Activated naive CD4-positive, alpha-beta T cell treated with anti-CD3 and anti-CD28 coated beads, Interleukin-2, amount 50 U/mL, for 24 hours (primary cell): ENCODE measurements around the gene MAML3.

Experiments used
- H3K27ac Mint-ChIP-seq: one replicate; pipeline ENCODE4 v1.8.0; 2021; ENCODE audit warnings: mild to moderate bottlenecking, mixed read lengths
- H3K27me3 Mint-ChIP-seq: one replicate; pipeline ENCODE4 v1.8.0; 2021; ENCODE audit warnings: mixed read lengths
- H3K36me3 Mint-ChIP-seq: one replicate; pipeline ENCODE4 v1.8.0; 2021; ENCODE audit warnings: mixed read lengths
- H3K4me1 Mint-ChIP-seq: one replicate; pipeline ENCODE4 v1.8.0; 2021; ENCODE audit warnings: mixed read lengths
- H3K4me3 Mint-ChIP-seq: one replicate; pipeline ENCODE4 v1.8.0; 2021; ENCODE audit warnings: mild to moderate bottlenecking, mixed read lengths
- H3K9me3 Mint-ChIP-seq: one replicate; pipeline ENCODE4 v1.8.0; 2021; ENCODE audit warnings: mixed read lengths

The MAML3 gene

GRCh38 chr4:139690419-139690818 is 463.6 kb downstream of the MAML3 start:
- Mint-ChIP-seq H3K36me3 (no peaks in the 10 kb centered on the region), H3K4me3 (no peak overlapping the region), H3K27me3 (no peaks in the 10 kb centered on the region), H3K9me3 (no peaks in the 10 kb centered on the region), H3K4me1 (peaks cover under 1% of the 10 kb centered on the region), H3K27ac (no peak overlapping the region)

- Mint-ChIP-seq H3K27ac (no peak overlapping the region), H3K4me1 (peaks cover 4% of the 10 kb centered on the region), H3K36me3 (no peaks in the 10 kb centered on the region), H3K4me3 (no peak overlapping the region), H3K9me3 (no peaks in the 10 kb centered on the region), H3K27me3 (no peaks in the 10 kb centered on the region)
These were observed 464.8 kb downstream of the MAML3 start for GRCh38 chr4:139689093-139689722.

- H3K36me3 Mint-ChIP-seq, result peaks cover 2% of the 10 kb centered on the region
- H3K9me3 Mint-ChIP-seq, result no peaks in the 10 kb centered on the region
- no peak overlapping the region for H3K27ac Mint-ChIP-seq
- peaks cover 4% of the 10 kb centered on the region for H3K4me1 Mint-ChIP-seq
- H3K27me3 Mint-ChIP-seq, result no peaks in the 10 kb centered on the region
- no peak overlapping the region for H3K4me3 Mint-ChIP-seq
These were observed 467.0 kb downstream of the MAML3 start for GRCh38 chr4:139686988-139687387.

GRCh38 chr4:139686130-139686529 is 467.9 kb downstream of the MAML3 start:
- no peaks in the 10 kb centered on the region for H3K9me3 Mint-ChIP-seq
- peaks cover 2% of the 10 kb centered on the region for H3K36me3 Mint-ChIP-seq
- H3K4me3 Mint-ChIP-seq, result no peak overlapping the region
- H3K4me1 Mint-ChIP-seq, result peaks cover 4% of the 10 kb centered on the region
- H3K27me3 Mint-ChIP-seq, result no peaks in the 10 kb centered on the region
- no peak overlapping the region for H3K27ac Mint-ChIP-seq

GRCh38 chr4:139685180-139685579 is 468.8 kb downstream of the MAML3 start:
- Mint-ChIP-seq H3K27me3 (no peaks in the 10 kb centered on the region), H3K36me3 (peaks cover 2% of the 10 kb centered on the region), H3K4me3 (no peak overlapping the region), H3K9me3 (no peaks in the 10 kb centered on the region), H3K4me1 (peaks cover 4% of the 10 kb centered on the region), H3K27ac (no peak overlapping the region)

GRCh38 chr4:139684351-139684750 is 469.6 kb downstream of the MAML3 start:
- H3K4me1 Mint-ChIP-seq, result peaks cover 4% of the 10 kb centered on the region
- H3K27me3 Mint-ChIP-seq, result no peaks in the 10 kb centered on the region
- no peak overlapping the region for H3K4me3 Mint-ChIP-seq
- H3K36me3 Mint-ChIP-seq, result peaks cover 2% of the 10 kb centered on the region
- no peaks in the 10 kb centered on the region for H3K9me3 Mint-ChIP-seq
- H3K27ac Mint-ChIP-seq, result no peak overlapping the region

- Mint-ChIP-seq H3K4me1 (peaks cover 4% of the 10 kb centered on the region), H3K4me3 (no peak overlapping the region), H3K27me3 (no peaks in the 10 kb centered on the region), H3K36me3 (peaks cover 2% of the 10 kb centered on the region), H3K27ac (no peak overlapping the region), H3K9me3 (no peaks in the 10 kb centered on the region)
These were observed 471.2 kb downstream of the MAML3 start for GRCh38 chr4:139682741-139683151.

GRCh38 chr4:139682309-139682708 is 471.7 kb downstream of the MAML3 start:
- peaks cover 2% of the 10 kb centered on the region for H3K36me3 Mint-ChIP-seq
- H3K4me1 Mint-ChIP-seq, result peaks cover 4% of the 10 kb centered on the region
- H3K9me3 Mint-ChIP-seq, result no peaks in the 10 kb centered on the region
- no peak overlapping the region for H3K27ac Mint-ChIP-seq
- no peaks in the 10 kb centered on the region for H3K27me3 Mint-ChIP-seq
- H3K4me3 Mint-ChIP-seq, result no peak overlapping the region

GRCh38 chr4:139676913-139677585 is 476.9 kb downstream of the MAML3 start:
- no peaks in the 10 kb centered on the region for H3K4me1 Mint-ChIP-seq
- no peak overlapping the region for H3K27ac Mint-ChIP-seq
- H3K4me3 Mint-ChIP-seq, result no peak overlapping the region
- H3K27me3 Mint-ChIP-seq, result no peaks in the 10 kb centered on the region
- H3K9me3 Mint-ChIP-seq, result no peaks in the 10 kb centered on the region
- H3K36me3 Mint-ChIP-seq, result no peaks in the 10 kb centered on the region

- no peak overlapping the region for H3K27ac Mint-ChIP-seq
- H3K9me3 Mint-ChIP-seq, result no peaks in the 10 kb centered on the region
- H3K4me1 Mint-ChIP-seq, result no peaks in the 10 kb centered on the region
- H3K36me3 Mint-ChIP-seq, result no peaks in the 10 kb centered on the region
- no peaks in the 10 kb centered on the region for H3K27me3 Mint-ChIP-seq
- H3K4me3 Mint-ChIP-seq, result no peak overlapping the region
These were observed 477.6 kb downstream of the MAML3 start for GRCh38 chr4:139676365-139676764.

GRCh38 chr4:139675651-139676050 is 478.3 kb downstream of the MAML3 start:
- no peaks in the 10 kb centered on the region for H3K4me1 Mint-ChIP-seq
- H3K27me3 Mint-ChIP-seq, result no peaks in the 10 kb centered on the region
- no peaks in the 10 kb centered on the region for H3K36me3 Mint-ChIP-seq
- H3K27ac Mint-ChIP-seq, result no peak overlapping the region
- no peak overlapping the region for H3K4me3 Mint-ChIP-seq
- H3K9me3 Mint-ChIP-seq, result no peaks in the 10 kb centered on the region

- Mint-ChIP-seq H3K27me3 (no peaks in the 10 kb centered on the region), H3K27ac (no peak overlapping the region), H3K36me3 (no peaks in the 10 kb centered on the region), H3K4me3 (no peak overlapping the region), H3K4me1 (no peaks in the 10 kb centered on the region), H3K9me3 (no peaks in the 10 kb centered on the region)
These were observed 479.0 kb downstream of the MAML3 start for GRCh38 chr4:139674875-139675550.

GRCh38 chr4:139672732-139673131 is 481.3 kb downstream of the MAML3 start:
- H3K4me1 Mint-ChIP-seq, result no peaks in the 10 kb centered on the region
- H3K27ac Mint-ChIP-seq, result no peak overlapping the region
- H3K27me3 Mint-ChIP-seq, result no peaks in the 10 kb centered on the region
- no peak overlapping the region for H3K4me3 Mint-ChIP-seq
- H3K36me3 Mint-ChIP-seq, result no peaks in the 10 kb centered on the region
- H3K9me3 Mint-ChIP-seq, result no peaks in the 10 kb centered on the region

- Mint-ChIP-seq H3K27ac (no peak overlapping the region), H3K36me3 (no peaks in the 10 kb centered on the region), H3K27me3 (no peaks in the 10 kb centered on the region), H3K9me3 (no peaks in the 10 kb centered on the region), H3K4me3 (no peak overlapping the region), H3K4me1 (no peaks in the 10 kb centered on the region)
These were observed 481.8 kb downstream of the MAML3 start for GRCh38 chr4:139672215-139672614.

- no peak overlapping the region for H3K4me3 Mint-ChIP-seq
- H3K4me1 Mint-ChIP-seq, result peaks cover 12% of the 10 kb centered on the region
- no peaks in the 10 kb centered on the region for H3K36me3 Mint-ChIP-seq
- no peaks in the 10 kb centered on the region for H3K9me3 Mint-ChIP-seq
- H3K27me3 Mint-ChIP-seq, result no peaks in the 10 kb centered on the region
- H3K27ac Mint-ChIP-seq, result no peak overlapping the region
These were observed 483.2 kb downstream of the MAML3 start for GRCh38 chr4:139670775-139671174.

GRCh38 chr4:139669890-139670289 is 484.1 kb downstream of the MAML3 start:
- peaks cover 18% of the 10 kb centered on the region for H3K4me1 Mint-ChIP-seq
- no peak overlapping the region for H3K27ac Mint-ChIP-seq
- H3K36me3 Mint-ChIP-seq, result no peaks in the 10 kb centered on the region
- no peaks in the 10 kb centered on the region for H3K9me3 Mint-ChIP-seq
- H3K27me3 Mint-ChIP-seq, result no peaks in the 10 kb centered on the region
- no peak overlapping the region for H3K4me3 Mint-ChIP-seq
